Peyer's patch (tissue), 4 donors: Measurements from ENCODE around the gene BTBD17. TPM values are rescaled to one million over a fixed set of nuclear protein-coding genes. Genes with fewer than 3 reads are reported as not detected.

Experiments
- DNase-seq, 3 donors: peaks; one replicate each; pipeline ENCODE4 v3.0.0-alpha.2; 2017 to 2019
- H3K27ac ChIP-seq, 4 donors: fragments of 200-600 bp; sonication (generic); one replicate each; pipeline ENCODE4 v1.5.1; 2016 to 2019
- H3K27me3 ChIP-seq, 2 donors: fragments of 200-600 bp; sonication (generic); one replicate each; pipeline ENCODE4 v1.5.1; 2019
- H3K36me3 ChIP-seq, 3 donors: fragments of 200-600 bp; sonication (generic); one replicate each; pipeline ENCODE4 v1.5.1; 2016 to 2019
- H3K4me1 ChIP-seq, 4 donors: fragments of 200-600 bp; sonication (generic); one replicate each; pipeline ENCODE4 v1.5.1; 2016 to 2019
- H3K4me3 ChIP-seq, 4 donors: fragments of 200-600 bp; sonication (generic); 1 replicate in 3 of 4; 2 replicates in 1 of 4; pipeline ENCODE4 v1.5.1; 2016 to 2019; ENCODE audit warnings: mild to moderate bottlenecking in 1 of 4
- H3K9me3 ChIP-seq, 4 donors: fragments of 200-600 bp; sonication (generic); one replicate each; pipeline ENCODE4 v1.5.1; 2016 to 2019; ENCODE audit warnings: mild to moderate bottlenecking in 1 of 4
- CTCF ChIP-seq, 6 experiments: fragments of 450-650 bp in 4 of 6; fragments of 200-600 bp in 2 of 6; sonication (generic) in 1 of 6; IDR thresholded peaks; one replicate each; pipeline ENCODE4 v1.5.1; 2017 to 2019; ENCODE audit warnings: antibody characterized with exemption in 6 of 6, mild to moderate bottlenecking in 3 of 6, moderate library complexity in 1 of 6
- POLR2A ChIP-seq, 2 donors: fragments of 450-650 bp; IDR thresholded peaks; one replicate each; pipeline ENCODE4 v1.5.1; 2017; ENCODE audit warnings: antibody characterized with exemption in 2 of 2, mild to moderate bottlenecking in 2 of 2, moderate library complexity in 2 of 2
- total RNA-seq, 4 donors: library from RNA; depleted of rRNA; stranded (reverse); fragments of >200 nt; gene quantifications; one replicate each; pipeline ENCODE4 v1.1.0, GENCODE V29; 2016

The BTBD17 gene
- total RNA-seq, 4 donors from 2014 or later: not detected

- H3K27me3 ChIP-seq: peaks cover 0 to 3% of the 10 kb centered on the region in 2 donors
- TF ChIP-seq CTCF (IDR thresholded peaks at IDR 0.05) (no peak), POLR2A (IDR thresholded peaks at IDR 0.05) (no peak)
- no peaks in the 10 kb centered on the region for H3K36me3 ChIP-seq
- H3K4me3 ChIP-seq: no peak overlapping the region
- no peaks in the 10 kb centered on the region for H3K9me3 ChIP-seq
- H3K27ac ChIP-seq: no peak overlapping the region
- no peak for DNase-seq
- no peaks in the 10 kb centered on the region for H3K4me1 ChIP-seq
Measured at GRCh38 chr17:74350486-74350885, 11.2 kb downstream of the BTBD17 start.

GRCh38 chr17:74349120-74349519 lies 12.5 kb downstream of the BTBD17 start:
- Histone ChIP-seq H3K9me3 (no peaks in the 10 kb centered on the region), H3K4me1 (no peaks in the 10 kb centered on the region), H3K27me3 (peaks cover 0 to 3% of the 10 kb centered on the region in 2 donors), H3K4me3 (no peak overlapping the region), H3K27ac (no peak overlapping the region), H3K36me3 (no peaks in the 10 kb centered on the region)
- DNase-seq: no peak
- no peak for TF ChIP-seq POLR2A (IDR thresholded peaks at IDR 0.05)
- no peak for TF ChIP-seq CTCF (IDR thresholded peaks at IDR 0.05)

GRCh38 chr17:74347646-74348045 lies 14.0 kb downstream of the BTBD17 start:
- H3K27ac ChIP-seq: no peak overlapping the region

GRCh38 chr17:74345433-74346241 lies 16.0 kb downstream of the BTBD17 start:
- no peak overlapping the region for H3K27ac ChIP-seq
- no peaks in the 10 kb centered on the region for H3K27me3 ChIP-seq
- no peak for DNase-seq
- H3K36me3 ChIP-seq: no peaks in the 10 kb centered on the region
- no peaks in the 10 kb centered on the region for H3K9me3 ChIP-seq
- no peak overlapping the region for H3K4me3 ChIP-seq
- H3K4me1 ChIP-seq: no peaks in the 10 kb centered on the region
- TF ChIP-seq CTCF (IDR thresholded peaks at IDR 0.05) (no peak), POLR2A (IDR thresholded peaks at IDR 0.05) (no peak)

More at GRCh38 chr17:74347646-74348045, 14.0 kb downstream of the BTBD17 start:
- no peak for DNase-seq
- no peaks in the 10 kb centered on the region for H3K9me3 ChIP-seq
- no peak overlapping the region for H3K4me3 ChIP-seq
- no peak for TF ChIP-seq POLR2A (IDR thresholded peaks at IDR 0.05)
- no peak for TF ChIP-seq CTCF (IDR thresholded peaks at IDR 0.05)
- peaks cover 0 to 3% of the 10 kb centered on the region in 2 donors for H3K27me3 ChIP-seq
- no peaks in the 10 kb centered on the region for H3K36me3 ChIP-seq
- H3K4me1 ChIP-seq: no peaks in the 10 kb centered on the region

GRCh38 chr17:74344658-74345057 lies 17.0 kb downstream of the BTBD17 start:
- no peak overlapping the region for H3K27ac ChIP-seq
- no peak for DNase-seq
- H3K9me3 ChIP-seq: no peaks in the 10 kb centered on the region
- H3K4me1 ChIP-seq: no peaks in the 10 kb centered on the region
- TF ChIP-seq CTCF (IDR thresholded peaks at IDR 0.05) (no peak), POLR2A (IDR thresholded peaks at IDR 0.05) (no peak)
- no peaks in the 10 kb centered on the region for H3K36me3 ChIP-seq
- H3K27me3 ChIP-seq: no peaks in the 10 kb centered on the region
- no peak overlapping the region for H3K4me3 ChIP-seq
